Islet of Langerhans (tissue), 1 donor: ENCODE data around the gene NFE2.
"Not testable (repeated sequence)": the region's sequence is repeated elsewhere in the genome, so short reads cannot be mapped to it uniquely, and the experiment has no call there.

Experiments used
- FAIRE-seq: peaks from one replicate; lab custom pipeline; 2011; peaks lifted over from hg19 to GRCh38; lab: Jason Lieb, UNC

The NFE2 gene

DNA sequence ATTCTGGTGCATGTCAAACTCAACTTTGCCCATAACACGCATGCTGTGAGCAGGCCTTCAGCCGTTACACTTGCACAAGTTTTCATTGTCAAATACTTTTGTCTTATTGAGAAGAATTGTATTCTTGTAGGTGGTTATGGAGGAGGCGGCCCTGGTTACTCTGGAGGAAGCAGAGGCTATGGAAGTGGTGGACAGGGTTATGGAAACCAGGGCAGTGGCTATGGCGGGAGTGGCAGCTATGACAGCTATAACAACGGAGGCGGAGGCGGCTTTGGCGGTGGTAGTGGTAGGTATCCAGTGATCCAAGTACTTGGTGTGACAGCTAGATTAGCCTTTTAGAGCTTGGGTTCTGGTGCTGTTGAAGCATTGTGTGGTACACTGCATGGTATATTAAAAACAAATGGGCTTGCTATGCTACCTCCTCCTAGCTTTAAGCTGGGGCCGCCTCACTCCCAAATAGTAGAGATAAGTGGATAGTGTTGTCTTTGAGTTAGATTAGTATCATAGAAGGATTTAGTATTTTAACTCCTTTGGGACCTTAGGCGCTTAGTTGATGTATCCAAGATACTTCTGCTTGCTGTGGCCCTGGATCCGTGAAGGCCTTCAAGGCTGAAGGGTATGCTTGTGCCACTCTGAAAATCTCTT lies 17.7 kb downstream of the NFE2 start:
- FAIRE-seq, result no peak

DNA sequence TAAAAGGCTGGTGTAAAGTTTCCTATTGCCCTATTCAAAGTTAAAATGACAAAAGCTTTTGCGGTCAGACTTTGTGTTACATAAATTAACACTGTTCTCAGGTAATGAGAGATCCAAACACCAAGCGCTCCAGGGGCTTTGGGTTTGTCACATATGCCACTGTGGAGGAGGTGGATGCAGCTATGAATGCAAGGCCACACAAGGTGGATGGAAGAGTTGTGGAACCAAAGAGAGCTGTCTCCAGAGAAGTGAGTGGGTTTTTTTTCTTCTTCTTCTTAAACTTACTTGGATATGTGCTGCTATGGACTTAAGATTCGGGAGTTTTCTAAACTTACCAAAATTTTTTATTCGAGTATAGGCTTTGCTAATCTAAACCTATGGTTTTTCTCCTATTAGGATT lies 19.1 kb downstream of the NFE2 start:
- FAIRE-seq, result not testable (repeated sequence)

DNA sequence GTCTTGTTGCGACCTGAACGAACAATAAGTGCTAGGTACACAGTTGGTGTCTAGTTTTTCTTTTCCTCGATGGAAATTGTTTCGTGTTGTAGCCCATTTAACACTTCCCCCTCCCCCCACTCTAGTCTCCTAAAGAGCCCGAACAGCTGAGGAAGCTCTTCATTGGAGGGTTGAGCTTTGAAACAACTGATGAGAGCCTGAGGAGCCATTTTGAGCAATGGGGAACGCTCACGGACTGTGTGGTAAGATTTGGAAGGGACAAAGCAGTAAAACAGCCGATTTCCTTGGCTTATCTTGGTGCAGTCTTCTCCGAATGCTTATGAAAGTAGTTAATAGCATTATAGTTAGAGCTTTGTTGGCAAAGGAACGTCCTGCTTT lies 19.6 kb downstream of the NFE2 start:
- FAIRE-seq, result not testable (repeated sequence)

DNA sequence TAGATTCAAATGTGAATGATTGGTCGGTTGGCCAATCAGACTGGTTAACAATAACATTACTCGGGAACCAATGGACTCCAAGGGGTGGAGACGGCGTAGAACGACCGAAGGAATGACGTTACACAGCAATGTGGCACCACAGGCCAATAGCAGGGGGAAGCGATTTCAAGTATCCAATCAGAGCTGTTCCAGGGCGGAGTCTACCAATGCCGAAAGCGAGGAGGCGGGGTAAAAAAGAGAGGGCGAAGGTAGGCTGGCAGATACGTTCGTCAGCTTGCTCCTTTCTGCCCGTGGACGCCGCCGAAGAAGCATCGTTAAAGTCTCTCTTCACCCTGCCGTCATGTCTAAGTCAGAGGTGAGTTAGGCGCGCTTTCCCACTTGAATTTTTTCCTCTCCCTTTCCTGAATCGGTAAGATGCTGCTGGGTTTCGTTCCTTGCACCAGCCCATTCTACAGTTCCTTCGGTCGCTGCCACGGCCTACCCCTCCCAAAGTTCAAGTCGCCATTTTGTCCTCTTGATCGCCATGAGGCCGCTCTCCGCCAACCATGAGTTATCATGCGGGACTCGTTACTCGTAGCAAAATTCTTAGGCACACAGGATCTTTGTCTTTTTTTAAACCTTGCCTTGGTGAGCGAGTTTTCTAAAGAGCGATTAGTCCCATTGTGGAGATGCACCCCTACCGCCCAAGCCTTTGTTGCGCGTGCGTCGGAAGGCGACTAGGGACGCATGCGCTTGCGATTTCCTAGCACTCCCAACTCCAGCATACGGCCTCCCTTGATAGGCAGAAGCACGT lies 20.2 kb downstream of the NFE2 start, which contains the start of gene HNRNPA1:
Gene HNRNPA1 (plus strand): TSS at position 259 of the 793 bp plus-strand sequence. CDS start 82 bp downstream, at position 341.
- peak; percentile 89 for FAIRE-seq

DNA sequence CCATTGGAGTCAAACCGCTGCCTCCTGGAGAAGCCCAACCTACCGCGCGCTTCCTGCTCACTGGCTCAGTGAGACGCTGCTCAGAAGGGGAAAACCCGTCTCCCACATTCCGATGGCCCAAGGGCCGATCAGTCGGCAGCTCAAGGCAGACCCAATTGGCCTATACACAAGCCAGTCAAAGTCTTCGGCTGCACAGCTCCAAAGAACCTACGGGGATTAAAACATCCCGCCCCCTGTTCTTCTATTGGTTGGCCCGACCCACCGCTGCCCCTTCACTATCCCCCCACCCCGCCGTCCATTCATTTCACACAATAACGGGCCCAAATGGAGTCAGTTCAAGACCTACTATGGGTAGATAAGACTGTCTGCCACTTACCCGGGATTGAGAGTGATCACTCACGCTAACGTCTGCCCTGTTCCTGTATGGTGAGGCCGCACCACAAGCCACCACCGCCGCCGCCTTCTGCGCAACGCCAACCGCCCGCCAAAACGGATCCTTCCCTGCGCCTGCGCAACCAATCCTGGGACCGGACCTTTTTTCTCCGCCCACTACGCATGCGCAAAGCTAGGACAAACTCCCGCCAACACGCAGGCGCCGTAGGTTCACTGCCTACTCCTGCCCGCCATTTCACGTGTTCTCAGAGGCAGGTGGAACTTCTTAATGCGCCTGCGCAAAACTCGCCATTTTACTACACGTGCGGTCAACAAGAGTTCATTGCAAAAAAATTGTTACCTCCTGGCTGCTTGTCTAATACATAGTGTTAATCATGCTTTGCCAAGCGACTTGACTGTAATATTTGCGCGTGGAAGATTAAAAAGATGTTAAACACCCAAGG lies 21.0 kb downstream of the NFE2 start, which contains the start of gene CBX5:
Gene CBX5 (minus strand): TSS at position 491 of the 836 bp plus-strand sequence. CDS start 22,472 bp downstream, outside the sequence.
- FAIRE-seq, result peak; percentile 38

DNA sequence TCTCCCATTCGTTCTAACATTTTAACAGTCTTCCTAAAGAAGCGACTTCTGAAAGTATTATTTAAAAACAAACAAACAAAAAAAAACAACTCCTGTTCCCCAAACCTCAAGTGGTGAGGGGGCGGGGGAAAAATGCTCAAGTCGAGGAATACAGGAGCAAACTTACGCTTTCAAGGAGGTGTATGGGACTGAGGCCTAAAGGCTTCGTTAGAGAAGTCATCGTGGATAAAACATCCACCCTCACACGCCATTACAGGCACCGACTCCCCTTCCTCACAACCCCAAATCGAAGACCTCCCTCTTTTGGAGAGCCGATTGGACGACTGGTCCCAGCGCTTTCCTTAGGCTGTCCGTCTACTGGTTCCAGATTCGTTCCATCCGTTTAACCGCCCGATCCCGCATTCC lies 21.6 kb downstream of the NFE2 start:
- FAIRE-seq, result no peak

DNA sequence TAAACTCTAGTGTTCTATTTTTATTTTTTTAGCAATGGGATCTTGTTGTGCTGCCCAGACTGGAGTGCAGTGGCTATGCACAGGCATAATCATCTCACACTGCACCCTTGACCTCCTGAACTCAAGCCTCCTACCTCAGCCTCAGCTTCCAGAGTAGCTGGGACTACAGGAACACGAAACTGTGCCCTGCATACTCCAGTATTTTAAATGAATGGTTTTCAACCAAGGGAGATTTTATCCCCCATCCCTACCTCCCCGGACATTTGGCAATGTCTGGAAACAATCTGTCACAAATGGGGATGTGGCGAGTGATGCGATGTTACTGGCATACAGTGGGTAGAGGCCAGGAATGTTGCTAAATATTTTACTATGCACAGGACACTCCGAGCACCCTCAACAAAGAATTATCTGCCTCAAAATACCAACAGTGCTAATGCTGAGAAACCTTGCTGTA lies 23.0 kb downstream of the NFE2 start:
- no peak for FAIRE-seq

DNA sequence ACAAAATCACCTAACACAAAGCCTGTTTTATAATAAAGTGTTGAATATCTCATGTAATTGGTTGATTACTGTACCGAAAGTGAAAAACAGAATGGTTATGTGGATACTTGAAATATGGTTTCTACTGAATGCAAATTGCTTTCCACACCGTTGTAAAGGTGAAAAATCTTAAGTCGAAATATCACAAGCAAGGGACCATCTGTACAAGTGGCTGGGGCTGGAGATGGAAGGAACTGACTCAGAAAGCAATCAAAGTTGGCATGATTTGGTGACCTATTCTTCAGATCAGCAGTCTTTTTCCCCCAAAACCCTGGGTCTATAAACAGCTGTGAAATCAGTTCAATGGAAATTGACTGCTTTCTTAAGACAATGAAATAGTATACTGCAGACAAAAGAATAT lies 24.4 kb downstream of the NFE2 start:
- FAIRE-seq, result no peak

DNA sequence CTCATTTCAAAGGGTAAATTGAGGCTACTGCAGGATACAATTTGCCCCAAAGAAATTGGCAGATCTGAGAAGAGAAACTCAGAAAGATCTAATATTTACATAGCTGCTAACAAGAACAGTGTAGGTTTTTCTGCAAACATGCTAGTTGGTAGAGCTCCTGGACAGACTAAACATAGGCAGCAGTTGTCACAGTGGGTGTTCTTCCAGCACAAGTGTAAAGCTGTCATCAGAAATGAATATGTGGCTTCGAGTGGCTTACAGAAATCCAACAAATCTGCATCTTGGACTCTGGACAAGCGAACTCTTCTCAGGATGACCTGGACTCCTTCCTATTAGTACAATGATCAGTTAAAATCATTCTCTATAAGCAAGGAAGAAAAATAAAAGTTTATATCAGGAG lies 26.8 kb downstream of the NFE2 start:
- no peak for FAIRE-seq

DNA sequence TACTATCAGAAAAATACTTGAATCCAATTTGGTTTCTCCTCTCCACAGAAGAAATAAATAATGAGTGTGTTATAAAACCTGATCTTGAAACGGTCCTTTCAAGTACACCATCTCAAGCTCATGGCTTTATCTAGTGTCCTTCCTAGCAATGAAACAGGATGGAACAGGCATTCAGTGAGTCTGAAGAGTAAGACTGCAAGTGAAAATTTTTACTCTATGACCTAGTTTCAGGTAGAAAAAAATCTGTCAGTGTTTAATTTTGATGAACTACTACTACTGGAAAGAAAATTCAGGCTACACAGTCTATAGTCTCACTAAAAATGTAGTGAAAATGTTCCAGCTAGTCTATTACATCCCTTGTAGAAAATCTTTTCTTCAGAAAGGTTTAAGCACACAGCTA lies 28.6 kb downstream of the NFE2 start:
- no peak for FAIRE-seq

DNA sequence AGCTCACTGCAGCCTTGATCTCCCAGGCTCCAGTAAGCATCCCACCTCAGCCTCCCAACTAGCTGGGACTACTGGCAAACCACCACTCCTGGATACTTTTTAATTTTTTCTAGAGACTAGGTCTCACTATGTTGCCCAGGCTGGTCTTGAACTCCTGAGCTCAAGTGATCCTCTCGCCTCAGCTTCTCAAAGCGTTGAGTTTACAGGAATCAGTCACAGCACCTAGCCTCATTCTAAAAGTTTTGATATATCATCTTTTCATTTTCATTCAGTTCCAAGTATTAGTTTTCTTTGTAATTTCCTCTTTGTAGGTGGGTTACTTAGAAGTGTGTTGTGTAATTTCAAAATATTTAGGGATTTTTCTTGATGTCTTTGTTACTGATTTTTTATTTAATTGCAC lies 30.5 kb downstream of the NFE2 start:
- FAIRE-seq, result no peak

DNA sequence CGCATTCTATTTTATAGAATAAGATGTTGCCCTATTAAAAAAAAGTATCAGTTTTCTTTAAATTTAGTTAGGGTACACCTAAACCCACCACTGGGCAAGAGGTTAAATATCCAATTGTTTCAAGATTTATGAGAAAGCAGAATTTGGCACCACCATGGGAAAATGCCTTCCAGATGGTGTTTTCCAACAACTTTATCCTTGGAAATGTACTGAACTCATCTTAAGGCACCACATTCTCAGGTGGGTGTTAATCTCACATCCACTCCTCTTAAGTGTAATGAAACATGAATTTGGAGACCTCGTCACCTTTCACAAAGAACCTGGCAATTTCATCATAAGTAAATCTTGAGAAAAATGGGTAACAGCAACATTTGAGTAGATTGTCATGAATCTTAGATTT lies 34.0 kb downstream of the NFE2 start:
- no peak for FAIRE-seq

DNA sequence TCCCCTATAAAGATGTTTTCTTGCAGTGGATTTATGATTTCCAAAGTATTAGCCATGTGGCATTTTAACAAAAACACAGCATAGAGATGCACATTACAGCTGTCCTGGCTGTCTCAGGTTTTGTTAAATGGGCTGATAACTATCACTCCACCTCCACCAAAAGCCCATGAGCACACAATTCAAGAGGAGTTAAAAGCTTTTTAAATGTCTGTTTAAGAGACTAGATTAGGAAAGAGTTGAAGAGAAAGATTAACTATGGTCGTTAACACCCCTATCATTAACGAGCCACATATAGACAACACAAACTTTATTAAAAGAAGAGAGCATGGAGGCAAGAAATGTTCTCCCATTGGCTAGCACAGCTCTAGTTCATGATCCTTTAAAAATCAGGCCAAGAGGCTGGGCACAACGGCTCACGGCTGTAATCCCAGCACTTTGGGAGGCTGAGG lies 35.4 kb downstream of the NFE2 start:
- no peak for FAIRE-seq

DNA sequence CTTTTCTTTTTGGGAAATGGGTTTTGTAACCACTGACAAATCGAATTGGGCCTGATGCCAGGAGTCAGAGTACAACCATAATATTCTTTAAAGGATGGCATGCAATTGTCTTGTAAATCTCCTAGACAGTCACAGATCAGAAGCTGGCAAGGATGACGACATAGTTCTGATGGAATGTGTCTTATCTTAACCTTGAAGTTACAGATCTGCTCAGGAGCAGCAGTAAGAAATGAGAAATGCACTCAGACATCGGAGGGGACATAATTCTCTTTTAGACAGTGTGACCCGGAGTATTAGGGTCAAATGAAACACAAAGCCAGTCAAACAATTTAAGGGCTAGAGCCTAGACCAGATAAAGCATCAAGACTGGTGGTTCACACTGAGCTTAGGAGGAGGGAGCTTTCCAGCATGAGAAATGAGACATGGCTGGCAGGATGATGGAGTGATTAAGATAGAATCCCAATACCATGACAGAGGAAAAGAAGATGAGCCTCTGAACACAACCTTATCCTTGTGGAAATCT lies 38.4 kb downstream of the NFE2 start:
- no peak for FAIRE-seq

DNA sequence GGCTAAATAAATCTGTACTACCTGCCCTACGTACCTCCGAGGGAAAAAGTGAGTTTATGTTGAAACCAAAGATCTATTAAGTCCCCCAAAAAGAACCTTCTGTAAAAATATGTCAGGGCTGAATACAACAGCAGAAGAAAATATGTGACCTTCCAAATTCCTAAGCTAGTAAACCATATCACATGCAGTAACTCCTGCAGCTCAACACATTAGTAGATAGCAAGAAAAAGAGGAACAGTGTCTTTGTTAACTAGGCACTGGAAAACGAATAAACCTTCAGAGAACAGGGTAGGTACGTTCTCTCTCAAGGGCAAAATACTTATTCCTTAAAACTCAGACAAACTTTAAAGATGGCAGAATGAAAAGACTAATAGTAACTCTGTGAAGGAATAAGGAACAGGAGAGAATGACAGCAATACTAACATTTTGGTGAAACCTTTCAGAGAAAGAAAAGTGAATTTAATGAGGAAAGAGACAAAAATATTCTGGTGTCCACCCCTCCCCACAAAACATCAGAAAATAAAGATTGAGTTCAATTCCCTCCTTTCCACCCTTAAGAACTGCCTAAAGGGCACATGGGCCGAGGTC lies 38.9 kb downstream of the NFE2 start:
- no peak for FAIRE-seq

DNA sequence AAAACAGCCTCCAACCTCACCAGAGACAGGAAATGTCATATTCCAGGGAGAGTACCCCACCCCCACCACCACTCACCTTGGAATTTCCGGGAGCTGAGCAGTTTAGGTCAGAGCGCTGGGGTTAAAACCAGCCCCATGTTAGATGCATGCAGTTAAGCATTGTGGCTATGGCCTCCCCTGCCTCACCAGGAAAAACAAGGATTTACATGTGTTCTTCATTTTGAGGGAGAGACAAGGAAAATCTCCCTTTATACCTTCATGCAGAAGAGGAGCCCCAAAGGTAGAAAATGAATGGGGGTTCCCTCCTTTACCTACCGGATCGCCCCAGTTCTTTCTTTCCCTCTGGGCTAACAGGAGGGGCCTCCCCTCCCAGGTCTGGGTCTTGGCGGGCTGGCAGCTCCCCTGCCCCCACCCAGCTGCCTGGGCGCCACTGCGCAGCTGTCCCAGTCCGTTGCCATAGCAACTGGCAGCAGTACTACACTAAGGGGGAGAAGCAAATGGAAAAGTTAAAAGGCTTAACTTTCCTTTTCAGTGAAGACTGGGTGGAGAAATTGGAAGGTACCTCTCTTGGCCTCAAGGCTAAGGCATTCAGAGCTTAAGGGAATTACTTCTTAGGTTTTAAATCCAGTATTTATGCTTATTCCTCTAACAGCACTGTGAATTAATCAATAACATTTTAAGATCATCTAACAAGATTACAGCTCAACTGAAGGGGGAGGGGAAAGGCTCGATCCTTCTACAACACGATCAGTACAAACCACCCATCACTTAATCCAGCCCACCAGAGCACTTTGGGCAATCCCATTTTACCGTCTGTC lies 41.4 kb downstream of the NFE2 start:
- no peak for FAIRE-seq

DNA sequence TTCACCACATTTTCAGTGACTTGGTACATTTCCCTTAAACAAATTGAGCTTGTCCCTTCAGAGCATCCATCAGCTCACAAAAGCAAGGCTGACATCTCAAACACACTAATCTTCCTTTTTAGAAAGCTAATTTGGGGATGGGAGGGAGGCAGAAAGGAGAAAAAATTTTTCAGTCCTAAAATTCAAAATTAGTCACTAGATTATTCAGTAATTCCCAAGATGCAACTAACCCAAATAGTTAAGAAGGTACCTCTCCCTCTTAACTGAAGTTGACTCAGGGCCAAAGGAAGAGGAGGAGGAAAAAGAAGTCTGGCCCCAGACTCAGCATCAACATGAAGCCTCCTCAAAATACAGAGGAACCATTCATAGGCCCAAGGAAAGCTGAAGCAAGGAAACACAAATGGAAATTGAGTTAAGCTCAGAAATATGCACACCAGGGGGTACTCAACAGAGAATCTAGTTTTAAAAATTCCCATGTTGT lies 42.6 kb downstream of the NFE2 start:
- FAIRE-seq, result no peak

DNA sequence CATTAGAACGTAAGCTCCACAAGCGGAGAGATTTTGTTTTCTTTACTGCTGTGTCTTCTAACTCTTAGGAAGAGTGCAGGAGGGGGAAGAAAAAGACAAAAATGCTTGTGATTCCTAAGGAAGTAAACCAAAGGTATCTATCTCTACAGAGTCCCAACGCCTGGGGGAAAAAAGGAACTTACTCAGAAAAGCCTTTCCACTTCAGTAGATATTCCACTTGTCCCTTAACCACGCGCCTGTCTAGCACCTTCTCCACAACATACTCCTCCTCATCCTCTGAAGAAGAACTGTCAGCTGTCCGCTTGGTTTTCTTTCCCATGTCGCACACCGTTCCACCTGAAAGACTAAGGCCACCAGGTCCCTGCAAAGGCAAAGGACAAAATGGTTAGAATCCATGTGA lies 43.5 kb downstream of the NFE2 start:
- no peak for FAIRE-seq

DNA sequence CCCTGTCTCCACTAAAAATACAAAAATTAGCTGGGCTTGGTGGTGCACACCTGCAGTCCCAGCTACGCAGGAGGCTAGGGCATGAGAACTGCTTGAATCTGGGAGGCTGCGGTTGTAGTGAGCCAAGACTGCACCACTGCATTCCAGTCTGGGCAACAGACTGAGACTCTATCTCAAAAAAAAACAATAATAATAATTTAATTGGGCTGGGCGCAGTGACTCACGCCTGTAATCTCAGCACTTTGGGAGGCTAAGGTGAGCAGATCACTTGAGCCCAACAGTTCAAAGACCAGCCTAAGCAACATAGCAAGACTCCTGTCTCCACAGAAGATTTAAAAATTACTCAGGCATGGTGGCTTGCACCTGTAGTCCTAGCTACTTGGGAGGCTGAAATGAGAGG lies 47.6 kb downstream of the NFE2 start:
- no peak for FAIRE-seq

DNA sequence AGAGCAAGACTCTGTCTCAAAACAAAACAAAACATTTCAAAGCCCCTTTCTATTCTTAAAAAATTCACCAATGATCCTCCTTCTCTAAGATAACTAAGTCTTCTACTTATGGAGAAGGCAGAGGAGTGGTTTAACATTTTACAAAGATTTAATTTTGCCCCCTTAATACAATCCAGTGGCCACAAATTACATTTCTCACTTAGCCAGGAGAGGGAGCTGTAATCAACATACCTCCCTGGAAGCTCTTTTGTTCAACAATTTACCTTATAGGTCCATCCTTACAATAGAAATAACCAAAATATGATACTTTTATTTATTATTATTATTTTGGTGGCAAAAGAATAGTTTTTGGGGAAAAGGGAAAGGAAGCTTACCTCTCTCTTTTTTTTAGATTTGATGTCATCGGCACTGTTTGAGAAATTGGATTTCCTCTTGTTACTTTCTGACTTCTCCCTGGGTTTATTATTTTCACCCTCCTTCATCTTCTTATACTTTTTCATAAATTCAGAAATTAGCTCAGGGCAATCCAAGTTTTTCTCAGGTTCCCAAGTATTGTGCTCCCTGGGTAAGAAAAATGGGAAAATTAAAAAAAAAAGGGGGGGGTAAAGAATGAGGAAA lies 49.0 kb downstream of the NFE2 start:
- FAIRE-seq, result peak; percentile 62

DNA sequence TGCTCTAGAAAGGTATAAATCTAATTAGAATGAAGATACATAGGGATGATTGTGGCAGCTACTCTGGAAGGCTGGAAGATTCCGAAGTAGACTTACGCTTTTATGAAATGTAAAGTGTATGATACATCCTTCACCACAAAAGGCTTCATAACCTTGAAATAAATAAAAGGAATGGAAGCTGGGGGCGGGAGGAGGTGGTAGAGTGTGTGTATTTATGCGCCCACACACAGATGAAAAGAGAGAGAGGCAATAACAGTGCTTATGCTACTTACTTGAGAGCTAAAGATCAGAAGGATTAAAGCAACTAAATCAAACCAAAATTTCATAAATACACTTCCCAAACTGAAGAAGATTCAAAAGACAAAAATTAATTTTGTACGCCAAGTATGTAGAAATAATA lies 51.3 kb downstream of the NFE2 start:
- no peak for FAIRE-seq
